ENCODE data around the gene HHIP.

Gene HHIP

DNA sequence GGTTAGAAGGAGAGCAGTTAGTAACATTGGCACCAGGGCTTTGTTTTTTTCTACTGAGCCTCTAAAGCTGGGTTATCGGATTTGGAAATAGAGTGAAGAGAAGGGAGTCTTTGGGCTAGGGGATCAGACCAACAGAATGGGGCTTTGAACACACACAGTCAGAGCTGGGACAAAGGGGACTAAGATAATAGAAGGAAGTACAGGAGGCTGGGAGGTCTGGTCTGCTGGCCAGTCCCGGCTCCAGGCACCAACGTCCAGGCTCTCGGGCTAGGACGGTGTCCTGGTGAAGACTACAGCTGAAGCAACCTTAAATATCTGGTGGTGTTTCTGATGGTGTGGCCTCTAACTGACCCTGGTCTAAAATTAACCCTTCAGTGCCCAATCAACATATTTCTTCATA is 57.5 kb downstream of the HHIP start:
- no peaks in the 10 kb centered on the region for H3K79me2 ChIP-seq (ENCODE audit: insufficient read depth, low read length)
- no peak overlapping the region for H3K4me3 ChIP-seq (ENCODE audit: low read depth, low read length, poor library complexity, severe bottlenecking)
- H3K4me1 ChIP-seq (ENCODE audit: insufficient read depth, low read length, severe bottlenecking), result no peaks in the 10 kb centered on the region
- no peak overlapping the region for H3K4me2 ChIP-seq (ENCODE audit: low read length)
- H3K36me3 ChIP-seq (ENCODE audit: insufficient read depth, low read length), result no peaks in the 10 kb centered on the region
- no peak overlapping the region for H3K27ac ChIP-seq (ENCODE audit: low read depth, low read length, poor library complexity, severe bottlenecking)
- no peak overlapping the region for H2AFZ ChIP-seq (ENCODE audit: low read length)
- no peaks in the 10 kb centered on the region for H3K9me2 ChIP-seq (ENCODE audit: low read depth, low read length)
- H3K9ac ChIP-seq (ENCODE audit: low read length), result no peak overlapping the region
- H3K27me3 ChIP-seq (ENCODE audit: insufficient read depth, low read length), result no peaks in the 10 kb centered on the region
- no peaks in the 10 kb centered on the region for H3K9me3 ChIP-seq (ENCODE audit: low read length)
- TF ChIP-seq, protein P1, sequence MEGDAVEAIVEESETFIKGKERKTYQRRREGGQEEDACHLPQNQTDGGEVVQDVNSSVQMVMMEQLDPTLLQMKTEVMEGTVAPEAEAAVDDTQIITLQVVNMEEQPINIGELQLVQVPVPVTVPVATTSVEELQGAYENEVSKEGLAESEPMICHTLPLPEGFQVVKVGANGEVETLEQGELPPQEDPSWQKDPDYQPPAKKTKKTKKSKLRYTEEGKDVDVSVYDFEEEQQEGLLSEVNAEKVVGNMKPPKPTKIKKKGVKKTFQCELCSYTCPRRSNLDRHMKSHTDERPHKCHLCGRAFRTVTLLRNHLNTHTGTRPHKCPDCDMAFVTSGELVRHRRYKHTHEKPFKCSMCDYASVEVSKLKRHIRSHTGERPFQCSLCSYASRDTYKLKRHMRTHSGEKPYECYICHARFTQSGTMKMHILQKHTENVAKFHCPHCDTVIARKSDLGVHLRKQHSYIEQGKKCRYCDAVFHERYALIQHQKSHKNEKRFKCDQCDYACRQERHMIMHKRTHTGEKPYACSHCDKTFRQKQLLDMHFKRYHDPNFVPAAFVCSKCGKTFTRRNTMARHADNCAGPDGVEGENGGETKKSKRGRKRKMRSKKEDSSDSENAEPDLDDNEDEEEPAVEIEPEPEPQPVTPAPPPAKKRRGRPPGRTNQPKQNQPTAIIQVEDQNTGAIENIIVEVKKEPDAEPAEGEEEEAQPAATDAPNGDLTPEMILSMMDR (IDR thresholded peaks at IDR 0.05; ENCODE audit: low read length), result no peak
- TF ChIP-seq EZH2 (IDR thresholded peaks at IDR 0.05; ENCODE audit: borderline replicate concordance, low read length), result no peak
- H4K20me1 ChIP-seq (ENCODE audit: insufficient read depth, low read length), result no peaks in the 10 kb centered on the region
- H3F3A ChIP-seq (ENCODE audit: insufficient read depth, low read length), result no peaks in the 10 kb centered on the region

DNA sequence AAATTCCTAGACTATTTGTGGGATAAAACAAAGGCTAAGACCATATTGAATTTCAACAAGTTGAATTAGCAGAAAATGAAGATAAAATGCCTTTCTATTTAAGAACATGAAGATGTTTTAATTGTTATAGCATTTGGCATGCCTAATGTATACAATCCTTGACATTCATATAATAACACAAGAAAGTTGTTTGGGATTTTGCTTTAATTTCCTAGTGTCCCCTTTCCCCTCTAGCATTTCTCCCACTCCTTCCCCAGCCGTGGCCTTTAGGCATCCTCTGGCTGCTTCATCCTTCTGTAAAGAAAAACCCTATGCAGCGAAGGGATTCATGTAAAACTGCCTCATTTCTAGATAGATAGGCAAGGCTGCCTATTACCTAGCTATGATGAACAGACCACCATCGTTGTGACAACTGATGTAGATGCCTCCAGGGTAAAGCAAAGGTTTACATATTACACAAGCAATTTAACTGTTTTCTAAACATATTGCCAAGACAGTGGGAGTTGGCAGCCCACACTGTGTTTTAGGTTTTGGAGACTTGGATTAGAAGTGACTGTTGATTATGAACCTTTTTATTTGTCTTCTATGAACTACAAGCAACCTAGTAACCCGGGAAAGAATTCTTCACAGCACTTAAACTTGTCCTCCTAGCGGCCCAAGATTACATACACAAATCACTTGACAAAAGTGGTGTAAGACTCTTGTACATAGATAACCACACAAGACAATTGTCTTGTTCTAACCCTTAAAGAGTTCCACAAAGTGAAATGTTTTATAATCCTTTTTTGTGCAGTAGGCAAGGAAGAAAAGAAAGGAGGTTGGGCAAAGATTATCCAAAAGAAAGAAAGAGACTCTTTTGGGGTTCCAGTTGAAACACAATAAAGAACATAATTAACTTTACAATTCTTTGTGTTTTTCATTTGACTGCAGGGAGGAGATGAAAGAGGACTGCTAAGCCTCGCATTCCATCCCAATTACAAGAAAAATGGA is 59.9 kb downstream of the HHIP start:
- no peak overlapping the region for H2AFZ ChIP-seq (ENCODE audit: low read length)
- no peak overlapping the region for H3K9ac ChIP-seq (ENCODE audit: low read length)
- no peak overlapping the region for H3K4me3 ChIP-seq (ENCODE audit: low read depth, low read length, poor library complexity, severe bottlenecking)
- no peaks in the 10 kb centered on the region for H4K20me1 ChIP-seq (ENCODE audit: insufficient read depth, low read length)
- no peaks in the 10 kb centered on the region for H3K4me1 ChIP-seq (ENCODE audit: insufficient read depth, low read length, severe bottlenecking)
- no peak overlapping the region for H3K27ac ChIP-seq (ENCODE audit: low read depth, low read length, poor library complexity, severe bottlenecking)
- no peaks in the 10 kb centered on the region for H3K9me2 ChIP-seq (ENCODE audit: low read depth, low read length)
- H3K27me3 ChIP-seq (ENCODE audit: insufficient read depth, low read length), result no peaks in the 10 kb centered on the region
- TF ChIP-seq, protein P1 (IDR thresholded peaks at IDR 0.05; ENCODE audit: low read length), result no peak
- TF ChIP-seq EZH2 (IDR thresholded peaks at IDR 0.05; ENCODE audit: borderline replicate concordance, low read length), result no peak
- H3K36me3 ChIP-seq (ENCODE audit: insufficient read depth, low read length), result no peaks in the 10 kb centered on the region
- H3K9me3 ChIP-seq (ENCODE audit: low read length), result no peaks in the 10 kb centered on the region
- no peak overlapping the region for H3K4me2 ChIP-seq (ENCODE audit: low read length)
- H3K79me2 ChIP-seq (ENCODE audit: insufficient read depth, low read length), result no peaks in the 10 kb centered on the region
- no peaks in the 10 kb centered on the region for H3F3A ChIP-seq (ENCODE audit: insufficient read depth, low read length)

DNA sequence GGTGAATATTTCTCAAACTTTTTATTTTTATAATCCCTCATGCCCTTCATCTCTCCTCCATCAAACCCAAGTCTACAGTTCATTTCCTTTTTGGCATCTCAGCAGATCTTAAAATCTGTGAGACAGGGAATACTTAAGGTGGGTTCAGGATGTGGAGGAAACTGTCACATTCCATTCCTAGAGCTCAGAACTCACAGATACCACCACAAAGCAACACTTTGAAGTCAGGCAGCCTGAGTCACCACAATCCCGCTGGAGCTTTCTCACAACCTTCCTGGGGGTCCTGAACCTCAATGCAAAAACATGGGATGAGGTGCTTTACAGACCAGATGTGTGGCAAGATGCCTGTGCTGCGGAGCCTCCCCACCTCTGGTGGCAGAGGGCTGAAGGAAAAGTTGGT is 63.2 kb downstream of the HHIP start:
- TF ChIP-seq, protein P1 (IDR thresholded peaks at IDR 0.05; ENCODE audit: low read length), result no peak
- no peak for TF ChIP-seq EZH2 (IDR thresholded peaks at IDR 0.05; ENCODE audit: borderline replicate concordance, low read length)
- no peaks in the 10 kb centered on the region for H4K20me1 ChIP-seq (ENCODE audit: insufficient read depth, low read length)
- H3K4me1 ChIP-seq (ENCODE audit: insufficient read depth, low read length, severe bottlenecking), result no peaks in the 10 kb centered on the region
- no peaks in the 10 kb centered on the region for H3K9me2 ChIP-seq (ENCODE audit: low read depth, low read length)
- no peaks in the 10 kb centered on the region for H3K36me3 ChIP-seq (ENCODE audit: insufficient read depth, low read length)
- no peak overlapping the region for H3K4me2 ChIP-seq (ENCODE audit: low read length)
- H3K4me3 ChIP-seq (ENCODE audit: low read depth, low read length, poor library complexity, severe bottlenecking), result no peak overlapping the region
- no peak overlapping the region for H2AFZ ChIP-seq (ENCODE audit: low read length)
- H3K79me2 ChIP-seq (ENCODE audit: insufficient read depth, low read length), result no peaks in the 10 kb centered on the region
- H3F3A ChIP-seq (ENCODE audit: insufficient read depth, low read length), result no peaks in the 10 kb centered on the region
- no peaks in the 10 kb centered on the region for H3K9me3 ChIP-seq (ENCODE audit: low read length)
- H3K27ac ChIP-seq (ENCODE audit: low read depth, low read length, poor library complexity, severe bottlenecking), result no peak overlapping the region
- H3K9ac ChIP-seq (ENCODE audit: low read length), result no peak overlapping the region
- no peaks in the 10 kb centered on the region for H3K27me3 ChIP-seq (ENCODE audit: insufficient read depth, low read length)
